ENCODE results near the gene ITFG2. TPM values are rescaled to one million over a fixed set of nuclear protein-coding genes. Genes with fewer than 3 reads are reported as not detected.

Gene ITFG2
- total and polyA plus RNA-seq, 9 of the 15 experiments (the other 6 are each of a cell fraction or from before 2014, with no cell fraction given), result 15.0 to 22.8 (median 19.4) TPM

DNA sequence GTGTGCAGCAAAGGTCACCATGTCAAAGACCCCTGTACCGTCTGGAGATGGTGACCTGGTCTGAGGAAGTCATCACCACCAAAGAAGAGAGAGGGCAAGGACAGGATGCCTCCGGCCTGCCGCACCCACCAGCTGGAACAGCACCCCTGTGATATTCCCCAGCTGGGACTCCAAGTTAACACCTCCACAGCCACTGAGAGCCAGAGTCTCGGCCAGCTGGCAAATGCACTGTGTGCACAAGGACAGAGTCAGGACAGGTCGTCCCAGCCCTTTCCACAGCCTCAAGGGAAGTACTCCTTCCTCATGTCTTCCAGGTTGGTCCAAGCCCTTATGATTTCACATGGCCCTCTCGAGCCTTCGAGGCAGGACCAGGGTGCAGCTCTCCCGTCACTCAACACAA, 37.0 kb upstream of the ITFG2 start (continued):
- TF ChIP-seq, protein P1, sequence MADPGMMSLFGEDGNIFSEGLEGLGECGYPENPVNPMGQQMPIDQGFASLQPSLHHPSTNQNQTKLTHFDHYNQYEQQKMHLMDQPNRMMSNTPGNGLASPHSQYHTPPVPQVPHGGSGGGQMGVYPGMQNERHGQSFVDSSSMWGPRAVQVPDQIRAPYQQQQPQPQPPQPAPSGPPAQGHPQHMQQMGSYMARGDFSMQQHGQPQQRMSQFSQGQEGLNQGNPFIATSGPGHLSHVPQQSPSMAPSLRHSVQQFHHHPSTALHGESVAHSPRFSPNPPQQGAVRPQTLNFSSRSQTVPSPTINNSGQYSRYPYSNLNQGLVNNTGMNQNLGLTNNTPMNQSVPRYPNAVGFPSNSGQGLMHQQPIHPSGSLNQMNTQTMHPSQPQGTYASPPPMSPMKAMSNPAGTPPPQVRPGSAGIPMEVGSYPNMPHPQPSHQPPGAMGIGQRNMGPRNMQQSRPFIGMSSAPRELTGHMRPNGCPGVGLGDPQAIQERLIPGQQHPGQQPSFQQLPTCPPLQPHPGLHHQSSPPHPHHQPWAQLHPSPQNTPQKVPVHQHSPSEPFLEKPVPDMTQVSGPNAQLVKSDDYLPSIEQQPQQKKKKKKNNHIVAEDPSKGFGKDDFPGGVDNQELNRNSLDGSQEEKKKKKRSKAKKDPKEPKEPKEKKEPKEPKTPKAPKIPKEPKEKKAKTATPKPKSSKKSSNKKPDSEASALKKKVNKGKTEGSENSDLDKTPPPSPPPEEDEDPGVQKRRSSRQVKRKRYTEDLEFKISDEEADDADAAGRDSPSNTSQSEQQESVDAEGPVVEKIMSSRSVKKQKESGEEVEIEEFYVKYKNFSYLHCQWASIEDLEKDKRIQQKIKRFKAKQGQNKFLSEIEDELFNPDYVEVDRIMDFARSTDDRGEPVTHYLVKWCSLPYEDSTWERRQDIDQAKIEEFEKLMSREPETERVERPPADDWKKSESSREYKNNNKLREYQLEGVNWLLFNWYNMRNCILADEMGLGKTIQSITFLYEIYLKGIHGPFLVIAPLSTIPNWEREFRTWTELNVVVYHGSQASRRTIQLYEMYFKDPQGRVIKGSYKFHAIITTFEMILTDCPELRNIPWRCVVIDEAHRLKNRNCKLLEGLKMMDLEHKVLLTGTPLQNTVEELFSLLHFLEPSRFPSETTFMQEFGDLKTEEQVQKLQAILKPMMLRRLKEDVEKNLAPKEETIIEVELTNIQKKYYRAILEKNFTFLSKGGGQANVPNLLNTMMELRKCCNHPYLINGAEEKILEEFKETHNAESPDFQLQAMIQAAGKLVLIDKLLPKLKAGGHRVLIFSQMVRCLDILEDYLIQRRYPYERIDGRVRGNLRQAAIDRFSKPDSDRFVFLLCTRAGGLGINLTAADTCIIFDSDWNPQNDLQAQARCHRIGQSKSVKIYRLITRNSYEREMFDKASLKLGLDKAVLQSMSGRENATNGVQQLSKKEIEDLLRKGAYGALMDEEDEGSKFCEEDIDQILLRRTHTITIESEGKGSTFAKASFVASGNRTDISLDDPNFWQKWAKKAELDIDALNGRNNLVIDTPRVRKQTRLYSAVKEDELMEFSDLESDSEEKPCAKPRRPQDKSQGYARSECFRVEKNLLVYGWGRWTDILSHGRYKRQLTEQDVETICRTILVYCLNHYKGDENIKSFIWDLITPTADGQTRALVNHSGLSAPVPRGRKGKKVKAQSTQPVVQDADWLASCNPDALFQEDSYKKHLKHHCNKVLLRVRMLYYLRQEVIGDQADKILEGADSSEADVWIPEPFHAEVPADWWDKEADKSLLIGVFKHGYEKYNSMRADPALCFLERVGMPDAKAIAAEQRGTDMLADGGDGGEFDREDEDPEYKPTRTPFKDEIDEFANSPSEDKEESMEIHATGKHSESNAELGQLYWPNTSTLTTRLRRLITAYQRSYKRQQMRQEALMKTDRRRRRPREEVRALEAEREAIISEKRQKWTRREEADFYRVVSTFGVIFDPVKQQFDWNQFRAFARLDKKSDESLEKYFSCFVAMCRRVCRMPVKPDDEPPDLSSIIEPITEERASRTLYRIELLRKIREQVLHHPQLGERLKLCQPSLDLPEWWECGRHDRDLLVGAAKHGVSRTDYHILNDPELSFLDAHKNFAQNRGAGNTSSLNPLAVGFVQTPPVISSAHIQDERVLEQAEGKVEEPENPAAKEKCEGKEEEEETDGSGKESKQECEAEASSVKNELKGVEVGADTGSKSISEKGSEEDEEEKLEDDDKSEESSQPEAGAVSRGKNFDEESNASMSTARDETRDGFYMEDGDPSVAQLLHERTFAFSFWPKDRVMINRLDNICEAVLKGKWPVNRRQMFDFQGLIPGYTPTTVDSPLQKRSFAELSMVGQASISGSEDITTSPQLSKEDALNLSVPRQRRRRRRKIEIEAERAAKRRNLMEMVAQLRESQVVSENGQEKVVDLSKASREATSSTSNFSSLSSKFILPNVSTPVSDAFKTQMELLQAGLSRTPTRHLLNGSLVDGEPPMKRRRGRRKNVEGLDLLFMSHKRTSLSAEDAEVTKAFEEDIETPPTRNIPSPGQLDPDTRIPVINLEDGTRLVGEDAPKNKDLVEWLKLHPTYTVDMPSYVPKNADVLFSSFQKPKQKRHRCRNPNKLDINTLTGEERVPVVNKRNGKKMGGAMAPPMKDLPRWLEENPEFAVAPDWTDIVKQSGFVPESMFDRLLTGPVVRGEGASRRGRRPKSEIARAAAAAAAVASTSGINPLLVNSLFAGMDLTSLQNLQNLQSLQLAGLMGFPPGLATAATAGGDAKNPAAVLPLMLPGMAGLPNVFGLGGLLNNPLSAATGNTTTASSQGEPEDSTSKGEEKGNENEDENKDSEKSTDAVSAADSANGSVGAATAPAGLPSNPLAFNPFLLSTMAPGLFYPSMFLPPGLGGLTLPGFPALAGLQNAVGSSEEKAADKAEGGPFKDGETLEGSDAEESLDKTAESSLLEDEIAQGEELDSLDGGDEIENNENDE (IDR thresholded peaks at IDR 0.05; ENCODE audit: low read depth, low read length), result no peak
- TF ChIP-seq MECOM (CRISPR knock-in tag; IDR thresholded peaks at IDR 0.05) (no peak), ZNF165 (CRISPR knock-in tag; IDR thresholded peaks at IDR 0.05; ENCODE audit: borderline replicate concordance) (no peak), GTF2B (IDR thresholded peaks at IDR 0.05; ENCODE audit: extremely low read depth, insufficient read length) (no peak), ZNF696 (CRISPR knock-in tag; conservative IDR thresholded peaks at IDR 0.05) (no peak), L3MBTL2 (IDR thresholded peaks at IDR 0.05) (no peak), GTF2F1 (IDR thresholded peaks at IDR 0.05; ENCODE audit: low read depth, low read length) (no peak), CSDE1 (IDR thresholded peaks at IDR 0.05) (no peak), RNF219 (CRISPR knock-in tag; IDR thresholded peaks at IDR 0.05) (no peak)

All from K562 (cell line).